ENCODE results near the gene SPRR5. TPM values are rescaled to one million over a fixed set of nuclear protein-coding genes. Genes with fewer than 3 reads are reported as not detected.

SPRR5 gene, protein sequence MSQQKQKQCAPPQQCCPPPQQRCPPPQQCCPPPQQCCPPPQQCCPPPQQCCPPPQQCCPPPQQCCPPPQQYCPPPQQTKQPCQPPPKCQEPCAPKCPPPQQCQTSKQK
- not detected in 2 replicates for polyA plus RNA-seq (2013)

DNA sequence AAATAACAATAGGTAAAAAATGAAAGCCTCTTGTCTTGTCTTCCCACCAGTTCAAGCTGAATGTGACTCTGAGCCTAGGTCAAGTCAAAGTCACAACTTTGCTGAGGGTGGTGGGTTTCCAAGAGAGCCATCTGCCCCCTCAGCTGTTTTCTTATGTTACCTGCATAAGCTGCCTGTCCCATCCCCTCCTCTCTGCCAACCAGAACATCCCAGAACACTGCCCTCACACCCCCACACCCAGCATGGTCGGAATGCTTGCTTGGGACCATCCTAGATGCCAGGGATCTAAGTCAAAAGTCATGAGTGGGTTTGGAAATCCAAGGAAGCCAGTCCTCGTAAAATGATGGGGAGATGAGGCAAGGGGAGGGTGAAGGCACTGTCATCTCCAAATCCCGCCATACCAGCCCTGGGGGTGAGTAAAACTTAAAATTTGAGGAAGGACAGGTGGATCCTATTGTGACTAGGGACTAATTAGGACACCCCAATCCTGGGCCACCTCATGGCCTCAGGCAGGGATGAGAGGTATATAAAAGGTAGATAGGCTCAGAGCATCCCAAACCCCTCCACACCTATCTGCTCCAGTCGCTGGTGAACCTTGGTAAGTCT, at the start of gene SPRR5:
TSS of gene SPRR5 (plus strand) at position 556 of the 606 bp plus-strand sequence. CDS start 1,349 bp downstream, outside the sequence.
- no peak for DNase-seq
- H3K18ac ChIP-seq (ENCODE audit: low read length) = no peak within 1 kb of the TSS
- no peak within 1 kb of the TSS for H2BK12ac ChIP-seq (ENCODE audit: low read length)
- no peak within 1 kb of the TSS for H2AK5ac ChIP-seq (ENCODE audit: low read length)
- H3K9ac ChIP-seq (ENCODE audit: low read length) = no peak within 1 kb of the TSS
- no peak within 1 kb of the TSS for H3K23ac ChIP-seq (ENCODE audit: low read length)
- H3K79me2 ChIP-seq (ENCODE audit: control insufficient read depth, insufficient read depth, low read length, poor library complexity) = no peaks in the 10 kb centered on the region
- no peaks in the 10 kb centered on the region for H3K4me1 ChIP-seq (ENCODE audit: control insufficient read depth in 1 of 2, insufficient read depth in 2 of 2, low read length in 2 of 2)
- no CpG with 5 or more reads among the region's 4 CpGs for WGBS (ENCODE audit: extremely low coverage, insufficient coverage, insufficient read length)
- no peaks in the 10 kb centered on the region for H3K79me1 ChIP-seq (ENCODE audit: low read length)
- no peak within 1 kb of the TSS for H4K91ac ChIP-seq (ENCODE audit: low read depth, low read length)
- H4K8ac ChIP-seq (ENCODE audit: low read depth, low read length) = no peak within 1 kb of the TSS
- no peak within 1 kb of the TSS for H3K4me3 ChIP-seq (ENCODE audit: low read depth, low read length)
- H3K9me3 ChIP-seq (ENCODE audit: insufficient read depth, low read depth, low read length) = no peaks in the 10 kb centered on the region
- no peak within 1 kb of the TSS for H2AFZ ChIP-seq (ENCODE audit: insufficient read depth, low read length, poor library complexity)
- H3K4me2 ChIP-seq (ENCODE audit: low read length) = no peak within 1 kb of the TSS
- H3K4ac ChIP-seq (ENCODE audit: low read depth, low read length) = no peak within 1 kb of the TSS
- no peak within 1 kb of the TSS for H2BK120ac ChIP-seq (ENCODE audit: insufficient read depth, low read length, poor library complexity)
- no peak within 1 kb of the TSS for H2BK5ac ChIP-seq (ENCODE audit: low read depth, low read length, poor library complexity)
- H3K14ac ChIP-seq (ENCODE audit: low read length) = no peak within 1 kb of the TSS
- no peak within 1 kb of the TSS for H3K27ac ChIP-seq (ENCODE audit: low read depth, low read length)
- no peaks in the 10 kb centered on the region for H3K27me3 ChIP-seq (ENCODE audit: insufficient read depth, low read length)
- H3K36me3 ChIP-seq (ENCODE audit: control insufficient read depth in 1 of 2, insufficient read depth in 2 of 2, low read length in 2 of 2) = no peaks in the 10 kb centered on the region
- H4K12ac ChIP-seq (ENCODE audit: low read depth, low read length) = no peak within 1 kb of the TSS

DNA sequence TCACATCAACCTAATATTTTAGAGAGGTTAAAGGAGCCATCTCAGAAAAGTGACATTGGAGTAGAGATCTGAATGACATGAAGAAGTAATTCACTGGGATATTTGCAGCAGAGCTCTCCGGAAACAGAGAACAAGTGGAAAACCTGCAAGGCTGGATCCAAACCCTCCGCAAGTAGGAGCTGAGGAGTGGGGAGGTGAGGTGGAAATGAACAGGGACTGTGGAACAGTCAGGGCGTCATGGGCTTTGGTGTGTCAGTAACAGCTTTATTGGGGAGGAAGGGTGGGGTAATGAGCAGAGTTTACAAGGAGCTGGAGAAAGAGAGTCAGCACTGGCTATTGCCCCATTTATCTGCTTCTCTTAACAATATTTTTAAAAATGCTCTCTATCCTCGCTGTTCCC, 48.0 kb upstream of the SPRR5 start:
- H3K4me3 ChIP-seq (ENCODE audit: low read depth, low read length) = no peak overlapping the region
- H2AFZ ChIP-seq (ENCODE audit: insufficient read depth, low read length, poor library complexity) = no peak overlapping the region
- no CpG with 5 or more reads among the region's 4 CpGs for WGBS (ENCODE audit: extremely low coverage, insufficient coverage, insufficient read length)
- H3K27me3 ChIP-seq (ENCODE audit: insufficient read depth, low read length) = no peaks in the 10 kb centered on the region
- no peak overlapping the region for H4K91ac ChIP-seq (ENCODE audit: low read depth, low read length)
- peaks cover 3% of the 10 kb centered on the region for H3K9me3 ChIP-seq (ENCODE audit: insufficient read depth, low read depth, low read length)
- no peak overlapping the region for H2BK120ac ChIP-seq (ENCODE audit: insufficient read depth, low read length, poor library complexity)
- H3K4me2 ChIP-seq (ENCODE audit: low read length) = no peak overlapping the region
- no peaks in the 10 kb centered on the region for H3K79me1 ChIP-seq (ENCODE audit: low read length)
- H3K18ac ChIP-seq (ENCODE audit: low read length) = no peak overlapping the region
- H2AK5ac ChIP-seq (ENCODE audit: low read length) = no peak overlapping the region
- no peak overlapping the region for H4K8ac ChIP-seq (ENCODE audit: low read depth, low read length)
- H3K4ac ChIP-seq (ENCODE audit: low read depth, low read length) = no peak overlapping the region
- no peak overlapping the region for H3K27ac ChIP-seq (ENCODE audit: low read depth, low read length)
- no peaks in the 10 kb centered on the region for H3K36me3 ChIP-seq (ENCODE audit: control insufficient read depth in 1 of 2, insufficient read depth in 2 of 2, low read length in 2 of 2)
- no peaks in the 10 kb centered on the region for H3K4me1 ChIP-seq (ENCODE audit: control insufficient read depth in 1 of 2, insufficient read depth in 2 of 2, low read length in 2 of 2)
- no peak overlapping the region for H3K14ac ChIP-seq (ENCODE audit: low read length)
- no peak overlapping the region for H3K9ac ChIP-seq (ENCODE audit: low read length)
- H3K23ac ChIP-seq (ENCODE audit: low read length) = no peak overlapping the region
- DNase-seq = no peak
- no peaks in the 10 kb centered on the region for H3K79me2 ChIP-seq (ENCODE audit: control insufficient read depth, insufficient read depth, low read length, poor library complexity)
- H2BK12ac ChIP-seq (ENCODE audit: low read length) = no peak overlapping the region
- H4K12ac ChIP-seq (ENCODE audit: low read depth, low read length) = no peak overlapping the region
- H2BK5ac ChIP-seq (ENCODE audit: low read depth, low read length, poor library complexity) = no peak overlapping the region

DNA sequence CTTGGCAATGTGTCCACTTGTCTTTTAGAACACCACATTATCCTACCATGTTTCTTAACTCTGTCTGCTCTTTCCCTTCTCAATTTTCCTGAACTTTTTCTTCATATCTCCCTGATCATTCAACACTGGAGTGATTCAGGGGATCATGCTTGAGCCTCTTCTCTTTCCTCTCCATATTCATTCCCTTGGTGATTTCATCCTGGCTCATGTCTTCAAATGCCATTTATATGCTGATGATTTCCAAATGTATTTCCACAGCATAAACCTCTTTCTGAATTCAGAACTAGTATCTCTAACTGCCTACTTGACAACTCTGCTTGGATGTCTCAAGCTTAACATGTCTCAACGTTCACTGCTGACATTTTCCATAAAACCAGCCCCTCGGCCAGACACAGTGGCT, 47.1 kb upstream of the SPRR5 start:
- WGBS (ENCODE audit: extremely low coverage, insufficient coverage, insufficient read length) = no CpG with 5 or more reads among the region's 2 CpGs
- no peak overlapping the region for H3K27ac ChIP-seq (ENCODE audit: low read depth, low read length)
- no peaks in the 10 kb centered on the region for H3K27me3 ChIP-seq (ENCODE audit: insufficient read depth, low read length)
- H2BK120ac ChIP-seq (ENCODE audit: insufficient read depth, low read length, poor library complexity) = no peak overlapping the region
- H4K12ac ChIP-seq (ENCODE audit: low read depth, low read length) = no peak overlapping the region
- no peak overlapping the region for H3K4ac ChIP-seq (ENCODE audit: low read depth, low read length)
- H2AK5ac ChIP-seq (ENCODE audit: low read length) = no peak overlapping the region
- no peak overlapping the region for H3K18ac ChIP-seq (ENCODE audit: low read length)
- no peak overlapping the region for H3K9ac ChIP-seq (ENCODE audit: low read length)
- no peak overlapping the region for H3K4me3 ChIP-seq (ENCODE audit: low read depth, low read length)
- H3K36me3 ChIP-seq (ENCODE audit: control insufficient read depth in 1 of 2, insufficient read depth in 2 of 2, low read length in 2 of 2) = no peaks in the 10 kb centered on the region
- no peaks in the 10 kb centered on the region for H3K4me1 ChIP-seq (ENCODE audit: control insufficient read depth in 1 of 2, insufficient read depth in 2 of 2, low read length in 2 of 2)
- H3K23ac ChIP-seq (ENCODE audit: low read length) = no peak overlapping the region
- peaks cover 1% of the 10 kb centered on the region for H3K79me1 ChIP-seq (ENCODE audit: low read length)
- DNase-seq = no peak
- H3K4me2 ChIP-seq (ENCODE audit: low read length) = no peak overlapping the region
- H3K79me2 ChIP-seq (ENCODE audit: control insufficient read depth, insufficient read depth, low read length, poor library complexity) = no peaks in the 10 kb centered on the region
- H4K91ac ChIP-seq (ENCODE audit: low read depth, low read length) = no peak overlapping the region
- no peak overlapping the region for H3K14ac ChIP-seq (ENCODE audit: low read length)
- H2BK5ac ChIP-seq (ENCODE audit: low read depth, low read length, poor library complexity) = no peak overlapping the region
- H2AFZ ChIP-seq (ENCODE audit: insufficient read depth, low read length, poor library complexity) = no peak overlapping the region
- H4K8ac ChIP-seq (ENCODE audit: low read depth, low read length) = no peak overlapping the region
- H3K9me3 ChIP-seq (ENCODE audit: insufficient read depth, low read depth, low read length) = peaks cover 4% of the 10 kb centered on the region
- H2BK12ac ChIP-seq (ENCODE audit: low read length) = no peak overlapping the region

DNA sequence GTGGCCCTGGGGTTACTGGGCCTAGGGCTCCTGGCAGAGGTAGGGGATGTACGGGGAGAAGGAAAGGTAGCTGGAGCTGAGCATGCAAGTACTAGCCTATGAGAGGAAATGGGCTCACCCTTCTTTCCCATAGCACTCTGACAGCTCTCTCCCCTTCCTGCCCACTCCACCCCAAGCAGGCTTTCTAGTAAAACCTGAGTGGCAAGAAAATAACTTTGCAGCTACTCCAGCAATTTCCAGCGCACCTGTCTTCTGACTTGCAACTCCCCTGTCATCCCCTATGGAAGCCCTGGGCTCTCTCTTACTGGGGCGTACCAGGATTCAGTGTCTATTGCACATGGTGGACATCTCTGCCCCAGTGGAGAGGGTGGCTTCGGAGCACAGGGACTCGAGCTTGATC, 45.4 kb upstream of the SPRR5 start:
- H3K18ac ChIP-seq (ENCODE audit: low read length) = no peak overlapping the region
- H3K79me2 ChIP-seq (ENCODE audit: control insufficient read depth, insufficient read depth, low read length, poor library complexity) = no peaks in the 10 kb centered on the region
- no peak overlapping the region for H3K4me2 ChIP-seq (ENCODE audit: low read length)
- H2AK5ac ChIP-seq (ENCODE audit: low read length) = no peak overlapping the region
- H4K91ac ChIP-seq (ENCODE audit: low read depth, low read length) = no peak overlapping the region
- peak in 1 of 2 donors; percentile 78 for DNase-seq
- no peak overlapping the region for H2BK5ac ChIP-seq (ENCODE audit: low read depth, low read length, poor library complexity)
- H3K14ac ChIP-seq (ENCODE audit: low read length) = no peak overlapping the region
- H3K9ac ChIP-seq (ENCODE audit: low read length) = no peak overlapping the region
- no peak overlapping the region for H2BK12ac ChIP-seq (ENCODE audit: low read length)
- no peak overlapping the region for H2BK120ac ChIP-seq (ENCODE audit: insufficient read depth, low read length, poor library complexity)
- H4K12ac ChIP-seq (ENCODE audit: low read depth, low read length) = no peak overlapping the region
- H2AFZ ChIP-seq (ENCODE audit: insufficient read depth, low read length, poor library complexity) = no peak overlapping the region
- peaks cover 2% of the 10 kb centered on the region for H3K9me3 ChIP-seq (ENCODE audit: insufficient read depth, low read depth, low read length)
- H4K8ac ChIP-seq (ENCODE audit: low read depth, low read length) = no peak overlapping the region
- peaks cover 7 to 10% of the 10 kb centered on the region in 2 experiments for H3K4me1 ChIP-seq (ENCODE audit: control insufficient read depth in 1 of 2, insufficient read depth in 2 of 2, low read length in 2 of 2)
- no CpG with 5 or more reads among the region's 5 CpGs for WGBS (ENCODE audit: extremely low coverage, insufficient coverage, insufficient read length)
- H3K36me3 ChIP-seq (ENCODE audit: control insufficient read depth in 1 of 2, insufficient read depth in 2 of 2, low read length in 2 of 2) = no peaks in the 10 kb centered on the region
- H3K23ac ChIP-seq (ENCODE audit: low read length) = no peak overlapping the region
- H3K4me3 ChIP-seq (ENCODE audit: low read depth, low read length) = no peak overlapping the region
- H3K27me3 ChIP-seq (ENCODE audit: insufficient read depth, low read length) = no peaks in the 10 kb centered on the region
- H3K79me1 ChIP-seq (ENCODE audit: low read length) = peaks cover 7% of the 10 kb centered on the region
- H3K27ac ChIP-seq (ENCODE audit: low read depth, low read length) = no peak overlapping the region
- no peak overlapping the region for H3K4ac ChIP-seq (ENCODE audit: low read depth, low read length)

Data from trophoblast cell (in vitro differentiated cells and primary cell).